Endothelial cell of umbilical vein (primary cell): ENCODE results near the gene CLRN1.

Experiments
- CTCF ChIP-seq, 2 donors: IDR thresholded peaks; 1 replicate in 1 of 2; 2 replicates in 1 of 2; pipeline ENCODE4 v1.5.1; 2011; ENCODE audit warnings: low read length in 2 of 2, mild to moderate bottlenecking in 2 of 2, moderate library complexity in 2 of 2, control low read depth in 1 of 2, inconsistent platforms in 1 of 2, low read depth in 1 of 2; ENCODE audit not compliant: insufficient read depth in 1 of 2; ENCODE audit errors: extremely low read depth in 1 of 2
- EZH2 ChIP-seq: IDR thresholded peaks from 2 replicates; pipeline ENCODE4 v1.6.1; 2012; ENCODE audit warnings: borderline replicate concordance, low read depth, mild to moderate bottlenecking, moderate library complexity, low read length, inconsistent platforms; ENCODE audit not compliant: severe bottlenecking
- FOS ChIP-seq: IDR thresholded peaks from 2 replicates; pipeline ENCODE4 v1.6.1; 2011; ENCODE audit warnings: mild to moderate bottlenecking, low read length, moderate library complexity, borderline replicate concordance; ENCODE audit not compliant: insufficient read depth
- GATA2 ChIP-seq: IDR thresholded peaks from 2 replicates; pipeline ENCODE4 v1.7.0; 2011; ENCODE audit warnings: low read depth, mild to moderate bottlenecking, moderate library complexity, mixed read lengths, low read length; ENCODE audit not compliant: insufficient read length, insufficient read depth
- JUN ChIP-seq: IDR thresholded peaks from 2 replicates; pipeline ENCODE4 v1.6.1; 2011; ENCODE audit warnings: borderline replicate concordance, low read depth; ENCODE audit not compliant: insufficient read length, insufficient read depth
- MAX ChIP-seq: IDR thresholded peaks from 2 replicates; pipeline ENCODE4 v1.6.1; 2011; ENCODE audit not compliant: insufficient read depth, insufficient read length
- MYC ChIP-seq: IDR thresholded peaks from one replicate; pipeline ENCODE4 v1.6.1; 2011; ENCODE audit warnings: mild to moderate bottlenecking, low read depth, low read length
- POLR2A ChIP-seq: IDR thresholded peaks from 2 replicates; pipeline ENCODE4 v1.6.1; 2012; ENCODE audit warnings: low read depth, mild to moderate bottlenecking, control low read depth, low read length
- POLR2AphosphoS5 ChIP-seq: IDR thresholded peaks from 2 replicates; pipeline ENCODE4 v1.6.1; 2012; ENCODE audit warnings: low read depth, mild to moderate bottlenecking, control low read depth, low read length, moderate library complexity; ENCODE audit not compliant: insufficient read depth

DNA sequence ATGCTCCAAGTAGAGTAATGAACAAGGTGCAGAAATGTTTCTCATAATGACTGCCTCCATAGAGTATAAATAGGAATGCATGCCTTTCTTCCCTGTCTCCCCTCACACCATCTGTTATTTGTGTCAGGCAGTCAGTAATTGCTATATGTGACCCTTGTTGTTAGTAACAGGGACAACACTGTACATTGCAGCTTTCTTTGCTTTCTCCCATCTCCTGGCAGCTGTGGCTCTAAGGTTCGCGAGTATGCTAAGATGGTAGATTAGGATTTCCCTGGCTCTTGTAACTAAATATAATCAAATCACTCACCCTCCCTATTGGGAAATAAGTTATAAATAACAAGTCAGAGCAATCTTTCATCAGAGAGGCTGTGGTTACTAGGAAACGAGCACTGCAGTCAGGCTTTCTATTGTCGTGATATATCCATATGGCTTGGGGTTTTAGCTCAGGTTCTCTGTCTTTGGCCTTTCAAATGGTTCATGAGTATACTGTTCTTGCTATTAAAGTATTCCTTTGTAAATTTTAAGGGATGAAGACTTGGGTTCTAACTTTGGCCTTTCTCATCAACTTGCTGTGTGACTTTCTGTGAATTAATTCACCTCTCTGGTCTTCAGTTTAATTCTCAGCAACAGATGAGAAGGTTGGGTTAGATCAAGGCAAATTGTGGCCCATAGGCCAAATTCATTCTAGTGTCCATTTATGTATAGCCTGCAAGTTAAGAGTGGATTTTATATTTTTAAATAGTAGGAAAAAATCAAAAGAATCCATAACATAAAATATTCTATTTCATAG is 59.2 kb downstream of the CLRN1 start:
- no peak for TF ChIP-seq JUN
- no peak for TF ChIP-seq FOS
- no peak for TF ChIP-seq POLR2A
- TF ChIP-seq EZH2: no peak
- TF ChIP-seq CTCF (IDR thresholded peaks at IDR 0.05; ENCODE audit: extremely low read depth in 1 of 2, insufficient read depth in 1 of 2, low read depth in 1 of 2, low read length in 2 of 2): no peak
- TF ChIP-seq POLR2AphosphoS5: no peak
- TF ChIP-seq MAX: no peak
- no peak for TF ChIP-seq MYC
- no peak for TF ChIP-seq GATA2
